Measurements from ENCODE around the gene ADO.

DNA sequence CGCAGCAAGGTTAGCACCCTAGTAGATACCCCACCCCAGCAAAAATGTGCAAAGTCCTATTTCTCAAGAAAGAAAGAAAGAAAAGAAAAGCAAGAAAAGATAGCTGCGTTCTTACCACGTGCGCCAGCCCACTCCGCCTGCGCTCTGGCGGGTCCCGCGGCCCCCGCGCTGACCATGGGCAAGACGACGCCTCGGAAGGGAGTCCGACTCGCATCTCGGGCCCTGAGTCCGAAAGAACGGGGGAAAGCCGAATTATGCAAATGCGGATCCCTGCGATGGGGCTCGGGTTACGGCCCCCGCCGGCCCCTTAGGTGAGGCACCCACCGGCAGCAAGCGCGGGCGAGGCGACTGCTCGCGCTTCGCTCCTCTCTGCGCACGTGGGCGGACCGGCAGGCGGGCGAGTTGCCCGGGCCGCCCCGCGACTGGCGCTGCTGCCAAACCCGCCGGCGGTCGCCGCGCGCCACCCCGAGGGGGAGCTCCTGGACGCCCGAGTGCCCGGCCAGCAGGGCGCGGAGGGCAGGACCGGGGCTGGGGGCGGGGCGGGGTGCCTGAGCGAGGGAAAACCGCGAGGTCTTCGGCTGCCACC is 14.0 kb downstream of the ADO start:
- TF ChIP-seq, protein P1, sequence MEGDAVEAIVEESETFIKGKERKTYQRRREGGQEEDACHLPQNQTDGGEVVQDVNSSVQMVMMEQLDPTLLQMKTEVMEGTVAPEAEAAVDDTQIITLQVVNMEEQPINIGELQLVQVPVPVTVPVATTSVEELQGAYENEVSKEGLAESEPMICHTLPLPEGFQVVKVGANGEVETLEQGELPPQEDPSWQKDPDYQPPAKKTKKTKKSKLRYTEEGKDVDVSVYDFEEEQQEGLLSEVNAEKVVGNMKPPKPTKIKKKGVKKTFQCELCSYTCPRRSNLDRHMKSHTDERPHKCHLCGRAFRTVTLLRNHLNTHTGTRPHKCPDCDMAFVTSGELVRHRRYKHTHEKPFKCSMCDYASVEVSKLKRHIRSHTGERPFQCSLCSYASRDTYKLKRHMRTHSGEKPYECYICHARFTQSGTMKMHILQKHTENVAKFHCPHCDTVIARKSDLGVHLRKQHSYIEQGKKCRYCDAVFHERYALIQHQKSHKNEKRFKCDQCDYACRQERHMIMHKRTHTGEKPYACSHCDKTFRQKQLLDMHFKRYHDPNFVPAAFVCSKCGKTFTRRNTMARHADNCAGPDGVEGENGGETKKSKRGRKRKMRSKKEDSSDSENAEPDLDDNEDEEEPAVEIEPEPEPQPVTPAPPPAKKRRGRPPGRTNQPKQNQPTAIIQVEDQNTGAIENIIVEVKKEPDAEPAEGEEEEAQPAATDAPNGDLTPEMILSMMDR (IDR thresholded peaks at IDR 0.05; ENCODE audit: extremely low read depth in 1 of 2, insufficient read depth in 1 of 2, low read depth in 1 of 2, low read length in 2 of 2), result no peak
- TF ChIP-seq POLR2AphosphoS5 (IDR thresholded peaks at IDR 0.05; ENCODE audit: insufficient read depth, low read depth, low read length), result no peak
- peak; percentile 87 for TF ChIP-seq EZH2 (IDR thresholded peaks at IDR 0.05; ENCODE audit: borderline replicate concordance, low read depth, low read length, severe bottlenecking)
- TF ChIP-seq POLR2A (IDR thresholded peaks at IDR 0.05; ENCODE audit: low read depth, low read length), result no peak
- TF ChIP-seq MYC (IDR thresholded peaks at IDR 0.05; ENCODE audit: low read depth, low read length), result no peak
- TF ChIP-seq GATA2 (IDR thresholded peaks at IDR 0.05; ENCODE audit: insufficient read depth, insufficient read length, low read depth, low read length), result no peak
